Colon (tissue), 2 donors: ENCODE data around the gene LRRC4C.

Source experiments
- FAIRE-seq: peaks from 2 replicates; lab custom pipeline; 2012; peaks lifted over from hg19 to GRCh38; lab: Jason Lieb, UNC
- donor health status: control.
- donor health status: control.

LRRC4C gene

DNA sequence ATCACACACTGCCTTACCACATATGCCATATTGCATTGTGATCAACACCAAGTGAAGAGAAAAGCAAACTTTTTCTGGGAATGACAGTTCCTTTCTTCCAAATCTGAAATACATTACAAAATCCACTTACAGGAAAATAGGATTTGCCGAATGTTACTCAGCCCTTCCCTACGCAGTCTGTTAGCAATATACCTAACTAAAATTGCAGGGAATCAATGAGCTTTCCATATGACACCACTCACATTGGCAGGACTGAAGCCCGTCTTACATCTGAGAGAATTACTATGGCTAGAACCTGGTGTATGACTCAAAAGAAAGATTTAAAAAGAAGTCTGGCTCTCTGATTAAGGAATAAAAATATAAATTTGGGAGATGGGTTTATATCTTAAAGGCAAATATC is 136.0 kb downstream of the LRRC4C start:
- FAIRE-seq: no peak

DNA sequence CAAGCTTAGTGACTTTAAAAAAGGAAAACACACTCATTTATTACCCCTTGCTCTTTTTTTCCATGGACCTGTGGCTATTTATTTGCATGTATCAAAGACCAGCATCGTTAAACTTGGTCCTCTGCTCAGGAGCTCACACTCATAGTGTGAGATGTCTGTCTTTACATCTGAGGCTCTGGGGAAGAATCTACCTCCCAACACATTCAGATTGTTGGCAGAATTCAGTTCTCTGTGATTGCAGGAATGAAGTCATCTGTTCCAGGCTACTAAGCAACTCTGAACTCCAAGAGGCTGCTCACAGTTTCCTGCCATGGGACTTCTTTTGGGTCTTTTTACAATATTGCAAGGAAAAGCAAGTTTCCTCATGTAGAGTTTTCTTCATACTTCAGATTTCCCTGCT is 138.8 kb downstream of the LRRC4C start:
- FAIRE-seq: no peak

DNA sequence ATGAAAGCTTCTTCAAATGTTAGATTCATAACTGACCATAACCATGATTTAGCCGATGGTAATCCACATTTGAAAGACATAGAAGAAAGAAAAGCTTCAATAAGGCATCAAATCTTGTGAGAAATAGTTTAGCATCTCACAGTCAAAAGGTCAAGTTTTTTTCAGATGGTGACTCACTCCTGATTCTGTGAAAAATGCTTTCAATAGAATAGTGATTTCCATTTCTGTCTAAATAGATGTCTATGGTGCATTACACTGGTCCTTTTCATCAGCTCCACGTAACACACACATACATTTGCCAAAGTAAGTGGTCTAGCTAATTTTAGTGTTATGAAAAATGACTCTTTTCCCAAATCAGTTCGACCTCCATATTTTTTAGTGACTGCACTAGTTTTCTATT is 139.2 kb downstream of the LRRC4C start:
- no peak for FAIRE-seq

DNA sequence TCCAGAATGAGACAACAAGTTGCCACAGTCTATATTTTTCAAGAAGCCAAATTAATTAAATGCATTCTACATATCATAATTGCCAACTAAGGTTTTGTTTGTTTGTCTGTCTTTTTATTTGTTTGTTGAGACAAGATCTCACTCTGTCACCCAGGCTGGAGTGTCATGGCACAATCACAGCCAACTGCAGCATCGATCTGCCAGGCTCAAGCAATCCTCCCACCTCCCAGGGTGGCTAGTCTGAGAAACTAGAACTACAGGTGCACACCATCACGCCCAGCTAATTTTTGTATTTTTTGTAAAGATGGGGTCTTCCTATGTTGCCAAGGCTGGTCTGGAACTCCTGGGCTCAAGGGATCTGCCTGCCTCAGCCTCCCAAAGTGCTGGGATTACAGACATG is 140.0 kb downstream of the LRRC4C start:
- no peak for FAIRE-seq

DNA sequence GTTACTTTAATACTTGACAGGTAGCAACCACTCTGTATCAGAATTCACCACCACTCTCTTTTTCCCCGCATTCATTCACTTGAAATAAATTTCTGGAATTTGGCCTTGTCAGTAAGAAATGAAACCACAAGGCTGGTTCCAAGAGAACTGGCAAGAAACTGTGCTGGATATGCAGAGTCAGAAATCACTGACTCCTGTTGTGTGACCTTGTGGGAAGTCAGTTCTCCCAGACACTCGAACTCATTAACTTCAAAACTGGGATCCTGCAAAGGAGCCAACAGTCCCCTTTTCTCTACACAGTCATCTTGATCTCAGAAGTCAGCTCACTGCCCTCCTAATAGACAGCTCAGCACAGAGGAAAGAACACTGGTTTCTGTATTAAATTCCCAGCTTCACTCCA is 142.7 kb downstream of the LRRC4C start:
- FAIRE-seq: no peak

DNA sequence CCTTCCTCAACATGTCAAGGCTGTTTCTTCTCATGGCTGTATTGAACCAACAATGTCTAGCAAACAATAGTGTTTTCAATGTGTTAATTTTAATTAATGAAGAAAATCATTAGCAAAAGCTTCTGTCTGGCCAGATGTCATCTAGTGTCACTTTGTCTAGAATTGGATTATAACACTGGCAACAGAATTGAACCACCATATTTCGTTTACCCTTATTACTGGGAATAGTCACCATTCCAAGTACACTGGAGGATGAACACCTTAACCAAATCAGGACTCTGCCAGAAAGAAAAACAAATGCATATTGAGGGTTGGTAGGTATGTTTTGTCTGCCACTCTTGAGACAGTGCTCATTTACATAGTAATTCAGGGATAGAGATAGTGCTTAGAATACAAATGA is 146.2 kb downstream of the LRRC4C start:
- no peak for FAIRE-seq

DNA sequence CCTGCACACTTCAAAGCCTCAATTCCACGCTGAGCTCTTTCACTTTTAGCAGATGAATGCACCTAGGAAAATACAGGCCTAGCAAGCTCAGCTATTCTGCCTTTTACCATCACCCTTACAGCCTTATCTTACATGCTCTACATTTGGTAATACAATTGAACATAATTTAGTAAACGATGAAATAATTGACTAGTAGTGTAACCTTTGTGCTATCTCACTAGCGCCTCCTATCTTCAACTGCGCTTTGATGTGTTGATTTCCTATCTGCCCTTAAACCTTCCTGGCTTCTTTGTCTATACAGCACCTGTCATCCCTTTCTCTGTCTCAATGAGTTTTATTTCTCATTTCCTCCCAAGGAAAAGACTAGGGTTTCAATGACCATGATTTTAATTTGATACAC is 149.7 kb downstream of the LRRC4C start:
- no peak for FAIRE-seq

DNA sequence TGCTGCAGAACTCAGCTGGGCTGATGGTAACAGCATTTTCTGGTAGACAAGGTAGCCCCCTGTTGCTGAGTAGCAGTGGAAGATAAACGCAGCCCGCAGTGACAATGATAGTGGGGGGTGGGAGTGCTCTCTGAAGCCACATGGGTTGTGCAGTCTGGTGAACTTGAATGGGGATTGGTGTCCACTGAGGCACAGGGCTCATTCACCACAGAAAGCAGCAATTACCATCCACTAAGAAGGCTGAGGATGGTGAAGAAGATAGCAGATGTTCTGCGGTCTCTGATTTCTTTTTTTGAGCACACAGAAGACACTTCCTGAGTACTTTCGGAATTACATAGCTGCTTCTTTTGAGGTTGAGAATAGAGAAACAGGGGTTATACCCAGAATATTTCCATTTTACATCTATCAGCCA is 150.3 kb downstream of the LRRC4C start:
- no peak for FAIRE-seq

DNA sequence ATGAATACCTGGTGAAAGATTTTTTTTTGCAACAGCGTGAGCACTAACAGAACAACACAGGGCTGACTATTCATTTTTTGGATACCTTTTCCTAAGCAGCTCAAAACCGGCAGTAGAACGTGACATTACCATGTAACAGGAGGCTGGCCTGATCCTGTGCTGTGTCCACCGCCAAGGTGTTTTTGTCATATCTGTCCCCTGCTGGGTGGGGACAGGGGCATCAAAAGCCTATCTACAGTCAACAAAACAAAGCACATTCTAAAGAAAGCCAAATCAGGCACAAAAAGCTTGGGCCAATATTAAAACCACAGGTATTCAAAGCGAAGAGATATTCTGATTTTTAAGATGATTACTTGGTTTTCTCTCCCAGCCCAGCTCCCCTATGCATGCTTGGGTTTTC is 151.2 kb downstream of the LRRC4C start:
- no peak for FAIRE-seq

DNA sequence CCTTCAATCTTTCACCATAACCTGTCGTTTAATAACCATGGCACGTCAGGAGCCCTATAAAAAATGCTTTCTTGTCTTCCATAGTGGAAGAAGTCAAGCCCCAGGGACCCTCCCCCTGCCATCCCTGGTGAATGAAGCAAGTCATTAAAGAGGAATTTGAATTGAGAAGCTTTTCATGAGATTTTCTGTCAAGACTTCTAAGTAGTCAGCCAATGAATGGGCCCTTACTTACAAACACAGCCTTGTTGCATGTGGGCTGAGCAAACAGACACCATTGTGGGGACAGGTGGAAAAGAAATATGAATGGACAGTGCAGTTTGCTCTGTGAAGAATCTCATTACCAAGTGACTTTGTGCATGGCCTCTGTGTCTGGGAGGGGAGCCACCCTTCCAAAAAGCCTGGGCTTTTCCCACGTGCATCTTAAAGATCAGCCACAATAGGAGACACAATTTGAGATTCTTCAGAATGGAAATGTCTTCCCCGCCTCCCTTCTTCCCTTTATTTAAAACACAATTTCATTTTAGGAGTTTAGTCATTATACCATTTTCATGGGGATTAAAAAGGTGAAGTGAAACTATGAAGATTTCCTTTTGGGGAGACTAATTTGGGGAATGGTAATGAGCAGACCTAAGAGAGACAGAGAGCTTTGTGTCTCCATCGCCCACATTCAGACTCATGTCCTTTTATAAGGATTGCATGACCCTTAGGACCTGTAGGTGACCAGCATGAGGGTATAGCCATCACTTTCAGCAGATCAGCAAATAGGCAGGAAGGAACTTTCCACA is 152.0 kb downstream of the LRRC4C start:
- FAIRE-seq: no peak

DNA sequence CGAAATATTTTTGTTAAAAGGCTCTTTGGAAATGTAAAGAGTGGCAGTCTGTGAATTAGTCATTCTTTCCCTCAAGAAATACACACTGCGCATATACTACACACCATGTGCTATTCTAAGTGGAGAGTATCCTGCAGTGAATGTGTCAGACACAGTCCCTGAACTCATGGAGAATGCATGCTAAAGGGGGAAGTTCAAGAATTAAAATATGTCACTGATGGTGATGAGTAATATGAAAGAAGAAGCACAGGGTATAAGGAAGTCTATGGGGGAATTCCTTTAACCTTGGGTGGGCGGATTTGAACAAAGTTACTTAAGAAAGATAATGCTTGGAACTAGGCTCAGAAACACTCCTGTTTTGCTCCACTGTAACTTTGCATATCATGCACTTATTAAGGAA is 153.0 kb downstream of the LRRC4C start:
- no peak for FAIRE-seq

DNA sequence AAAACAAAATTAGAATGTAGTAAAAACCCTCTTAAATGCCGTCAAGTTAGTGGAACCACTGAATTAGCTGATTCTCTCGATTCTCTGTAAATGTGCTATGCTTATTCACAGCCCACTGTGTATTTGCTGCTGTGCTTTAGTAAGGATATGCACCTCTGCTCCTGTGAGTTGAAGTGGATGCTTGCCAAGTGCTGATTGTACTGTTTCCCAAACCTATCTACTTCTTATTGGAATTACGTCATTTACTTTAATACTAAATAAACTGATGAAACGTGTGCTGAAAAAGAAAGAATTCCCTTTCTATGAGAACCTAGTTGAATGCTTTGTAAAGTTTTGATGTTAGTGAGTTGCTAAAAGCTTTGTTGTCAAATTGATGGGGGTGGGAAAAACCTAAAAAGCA is 158.4 kb downstream of the LRRC4C start:
- no peak for FAIRE-seq

DNA sequence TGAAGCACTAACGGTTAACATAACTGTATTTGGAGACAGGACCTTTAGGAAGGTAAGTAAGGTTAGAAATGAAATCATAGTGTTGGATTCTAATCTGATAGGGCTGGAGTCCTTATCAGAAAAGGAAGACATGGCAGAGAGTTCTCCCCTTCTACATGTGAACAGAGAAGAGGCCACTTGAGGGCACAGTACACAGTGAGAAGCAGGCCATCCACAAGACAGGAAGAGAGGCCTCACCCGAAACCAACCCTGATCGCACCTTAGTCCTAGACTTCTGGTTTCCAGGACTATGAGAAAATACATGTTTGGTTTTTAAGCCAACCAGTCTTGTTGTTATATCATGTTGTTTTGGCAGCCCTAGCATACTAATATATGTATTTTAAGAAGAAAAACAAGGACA is 170.0 kb downstream of the LRRC4C start:
- no peak for FAIRE-seq

DNA sequence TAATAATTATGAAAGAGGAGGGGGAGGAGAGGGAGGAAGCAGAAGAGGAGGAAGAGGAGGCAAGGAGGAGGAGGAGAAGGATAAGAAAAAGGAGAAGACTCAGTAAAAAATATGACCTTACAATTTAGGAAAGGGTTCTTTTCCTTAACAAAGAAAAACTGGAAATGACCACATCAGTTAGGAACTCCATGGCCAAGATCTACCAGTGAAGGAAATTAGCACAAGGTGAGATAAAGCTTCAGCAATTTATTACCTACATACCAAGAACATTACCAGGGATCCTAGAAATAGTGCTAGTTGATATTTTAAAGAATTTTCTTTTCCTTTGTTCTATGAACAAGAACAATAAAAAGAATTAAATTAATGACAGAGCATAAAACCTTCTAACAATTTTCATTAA is 172.7 kb downstream of the LRRC4C start:
- FAIRE-seq: no peak

DNA sequence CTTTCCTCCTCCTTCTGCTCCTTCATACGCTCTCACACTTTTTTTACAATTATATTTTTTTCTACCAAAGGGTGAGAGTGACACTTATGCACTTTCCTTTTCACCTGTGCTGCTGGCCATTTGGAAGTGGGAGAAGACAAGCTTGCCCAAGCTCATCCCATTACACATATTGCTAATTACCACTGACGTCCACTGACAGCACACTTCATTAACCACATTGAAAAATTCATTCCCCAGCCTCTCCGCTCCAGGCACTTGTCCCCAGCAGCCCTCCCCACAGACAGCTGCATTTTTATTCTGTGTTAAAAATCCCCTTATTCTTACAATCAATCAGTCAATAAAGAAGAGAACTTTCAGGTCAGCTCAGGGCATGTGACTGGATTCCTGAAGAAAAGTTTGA is 175.1 kb downstream of the LRRC4C start:
- FAIRE-seq: no peak

DNA sequence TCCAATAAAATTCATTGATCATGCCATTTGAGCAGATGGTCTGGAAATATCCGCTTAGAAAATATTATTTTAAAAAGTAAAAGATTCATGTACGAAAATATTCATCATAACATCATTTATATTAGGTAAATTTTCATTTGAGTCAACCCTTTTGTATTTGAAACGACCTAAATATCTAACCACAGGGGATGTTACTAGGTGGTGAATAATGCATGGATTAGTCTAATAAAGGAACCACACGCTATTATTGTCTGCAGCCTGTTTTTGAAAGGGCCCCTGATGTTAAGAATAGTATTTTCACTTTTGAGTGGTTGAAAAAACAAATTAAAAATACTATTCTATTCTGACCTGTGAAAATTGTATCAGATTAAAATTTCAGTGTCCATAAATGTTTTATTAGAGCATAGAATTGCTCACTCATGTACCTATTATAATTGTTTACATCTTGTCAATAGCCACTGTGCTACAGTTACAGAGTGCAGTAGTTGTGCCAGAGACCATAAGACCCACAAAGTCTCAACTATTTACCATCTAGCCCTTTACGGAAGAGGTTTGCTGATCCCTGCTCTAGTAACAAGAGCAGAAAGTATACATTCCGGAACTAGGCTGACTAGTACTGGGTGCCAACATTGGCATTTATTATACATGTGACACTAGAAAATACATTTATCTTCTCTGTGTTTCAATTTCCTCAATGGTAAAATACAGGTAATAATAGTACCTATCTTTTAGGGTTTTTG is 176.1 kb downstream of the LRRC4C start:
- FAIRE-seq: no peak

DNA sequence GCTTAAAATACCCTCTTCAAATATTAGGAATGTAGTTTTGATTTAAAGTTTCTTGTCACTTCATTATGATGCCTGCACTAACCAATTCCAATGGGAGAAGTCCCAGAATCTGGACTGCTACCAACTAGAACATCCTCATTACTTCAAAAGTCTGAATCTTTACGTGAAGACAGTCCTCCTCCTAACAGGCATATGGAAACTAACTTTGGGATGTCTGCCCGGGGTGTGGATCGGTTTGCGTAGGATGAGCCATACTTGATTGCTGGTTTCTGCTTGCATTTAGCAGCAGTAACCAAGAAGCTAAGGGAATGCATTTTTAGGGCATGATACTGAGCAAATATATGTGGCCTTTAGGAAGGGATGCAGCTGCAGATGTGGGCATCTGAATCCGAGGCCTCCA is 177.1 kb downstream of the LRRC4C start:
- FAIRE-seq: no peak

DNA sequence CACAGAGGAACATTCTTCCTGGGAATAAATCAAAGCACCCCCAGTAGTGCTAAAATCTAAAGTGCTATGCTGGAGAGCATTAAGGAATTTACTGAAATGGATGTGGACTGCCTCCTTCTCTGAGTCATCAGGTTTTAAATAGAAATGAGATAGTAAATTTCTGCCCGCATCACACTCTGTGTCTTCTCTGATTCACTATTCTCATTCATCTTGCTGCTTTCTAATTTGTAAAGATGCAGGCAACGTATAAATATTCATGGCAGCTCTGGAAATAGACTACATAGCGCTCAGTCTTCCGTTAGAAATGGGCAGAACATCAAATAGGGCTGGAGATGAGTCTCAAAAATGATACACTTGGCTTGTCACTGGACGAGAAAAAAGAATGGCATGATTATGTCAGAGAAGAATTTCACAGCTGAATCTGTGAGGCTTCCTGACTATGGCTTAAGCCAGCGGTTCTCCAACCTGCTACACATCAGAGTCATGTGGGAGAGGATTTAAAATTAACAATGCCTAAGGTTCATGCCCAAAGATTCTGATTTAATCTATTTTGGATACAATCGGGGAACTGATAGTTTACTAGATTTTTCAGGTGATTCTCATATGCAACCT is 178.2 kb downstream of the LRRC4C start:
- no peak for FAIRE-seq

DNA sequence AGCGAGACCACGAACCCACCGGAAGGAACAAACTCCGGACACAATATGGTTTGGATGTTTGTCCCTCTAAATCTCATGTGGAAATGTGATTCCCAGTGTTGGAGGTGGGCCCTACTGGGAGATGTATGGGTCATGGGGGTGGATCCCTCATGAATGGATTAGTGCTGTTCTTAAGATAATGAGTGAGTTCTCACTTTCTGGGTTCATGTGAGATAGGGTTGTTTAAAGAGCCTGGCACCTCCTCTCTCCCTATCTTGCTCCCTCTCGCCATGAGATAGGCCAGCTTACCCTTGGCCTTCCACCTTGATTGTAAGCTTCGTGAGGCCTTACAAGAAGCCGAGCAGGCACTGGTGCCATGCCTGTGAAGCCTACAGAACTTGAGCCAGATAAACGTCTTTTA is 184.6 kb downstream of the LRRC4C start:
- FAIRE-seq: no peak

DNA sequence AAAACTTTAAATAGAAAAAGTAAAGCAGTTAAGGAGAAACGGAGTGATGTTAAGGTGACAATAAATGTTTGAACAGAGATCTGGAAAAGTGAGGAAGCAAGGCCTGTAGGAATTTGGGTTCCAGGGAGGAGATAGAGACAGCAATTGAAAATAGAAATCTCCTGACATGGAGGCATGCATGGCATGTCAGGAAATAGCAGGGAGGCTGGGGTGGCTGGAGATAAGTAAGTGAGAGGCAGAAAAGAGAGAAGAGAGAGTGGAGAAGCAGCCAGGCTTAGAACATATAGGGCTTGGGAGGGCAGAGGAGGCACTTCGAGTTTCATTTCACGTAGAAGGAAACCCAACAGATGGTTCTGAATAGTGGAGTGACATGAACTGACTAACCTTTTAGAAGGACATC is 185.5 kb downstream of the LRRC4C start:
- FAIRE-seq: no peak

DNA sequence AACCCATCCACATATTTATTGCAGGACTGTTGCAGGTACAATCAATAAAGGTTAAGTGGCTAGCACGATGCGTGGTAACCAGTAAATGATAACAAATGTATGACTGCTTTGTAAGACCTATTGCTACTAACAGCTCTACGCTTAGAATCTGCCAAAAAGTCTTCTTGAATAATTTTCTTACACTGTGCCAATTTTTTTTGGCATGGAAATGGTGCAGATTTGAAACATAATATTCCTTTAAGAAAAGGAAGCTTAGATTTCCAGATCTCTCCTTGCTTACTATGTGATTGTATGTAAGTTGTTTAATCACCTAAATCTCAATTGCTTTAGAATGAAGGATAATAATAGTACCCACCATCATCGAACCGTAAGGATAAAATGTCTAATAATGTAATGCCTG is 192.0 kb downstream of the LRRC4C start:
- no peak for FAIRE-seq

DNA sequence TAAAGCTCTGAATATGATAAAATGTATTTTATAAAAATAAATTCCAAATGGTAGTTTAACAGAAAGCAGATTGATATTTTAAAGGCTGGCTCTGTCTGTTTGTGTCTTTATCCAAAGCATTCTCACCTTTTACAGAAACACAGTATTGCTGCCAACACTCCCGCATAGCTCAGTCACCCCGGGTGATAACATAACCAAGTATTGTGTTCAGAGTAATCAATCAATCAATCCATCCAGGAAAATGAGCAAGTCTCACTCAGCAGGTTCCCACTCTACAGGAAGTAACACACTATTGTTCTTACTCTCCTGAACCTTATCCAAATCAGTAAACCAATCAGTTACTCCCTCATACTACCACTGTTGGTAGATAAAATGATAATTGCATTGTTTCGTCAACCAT is 203.4 kb downstream of the LRRC4C start:
- no peak for FAIRE-seq

DNA sequence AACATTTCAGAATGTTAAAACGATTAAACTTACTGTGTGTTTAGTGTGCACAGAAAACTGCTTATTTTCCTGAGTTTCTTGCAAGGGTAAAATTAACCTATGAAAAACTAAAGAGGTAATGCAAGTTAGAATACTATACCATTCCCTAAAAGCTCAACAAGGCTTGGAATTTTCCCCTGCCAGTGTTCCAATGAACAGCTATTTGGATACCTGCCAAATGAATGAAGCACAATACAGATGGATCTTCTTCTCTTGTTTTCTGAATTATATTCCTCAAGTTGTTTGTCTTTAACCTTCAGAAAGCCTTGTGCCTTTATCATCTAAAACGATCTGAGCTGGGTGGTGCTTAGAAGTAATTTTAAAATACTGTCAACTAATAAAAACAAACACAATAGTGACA is 204.5 kb downstream of the LRRC4C start:
- FAIRE-seq: no peak
